CD4-positive, alpha-beta T cell treated with Interferon gamma for 1 hour (primary cell): ENCODE measurements around the gene ZCCHC24.
A peak's percentile ranks its signal among the peaks of the same experiment; 100 is the strongest.

Experiments used
- DNase-seq: peaks from one replicate; pipeline ENCODE4 v3.0.0-alpha.2; 2020

Gene ZCCHC24

GRCh38 chr10:79430936-79431335, 14.5 kb downstream of the ZCCHC24 start:
- no peak for DNase-seq

- no peak for DNase-seq
Measured at GRCh38 chr10:79430325-79430905, 15.0 kb downstream of the ZCCHC24 start.

GRCh38 chr10:79429751-79430150, 15.7 kb downstream of the ZCCHC24 start:
- DNase-seq: no peak

- DNase-seq: no peak
Measured at GRCh38 chr10:79427965-79428364, 17.5 kb downstream of the ZCCHC24 start.

GRCh38 chr10:79425074-79425532, 20.3 kb downstream of the ZCCHC24 start:
- DNase-seq: no peak

GRCh38 chr10:79424221-79425073, 21.0 kb downstream of the ZCCHC24 start:
- DNase-seq: no peak

- no peak for DNase-seq
Measured at GRCh38 chr10:79422178-79422892, 23.1 kb downstream of the ZCCHC24 start.

GRCh38 chr10:79420974-79421688, 24.3 kb downstream of the ZCCHC24 start:
- DNase-seq: no peak

- no peak for DNase-seq
Measured at GRCh38 chr10:79418886-79419595, 26.4 kb downstream of the ZCCHC24 start.

- no peak for DNase-seq
Measured at GRCh38 chr10:79418274-79418673, 27.1 kb downstream of the ZCCHC24 start.

- no peak for DNase-seq
Measured at GRCh38 chr10:79417731-79418130, 27.7 kb downstream of the ZCCHC24 start.

GRCh38 chr10:79417266-79417665, 28.2 kb downstream of the ZCCHC24 start:
- no peak for DNase-seq

GRCh38 chr10:79416578-79417255, 28.7 kb downstream of the ZCCHC24 start:
- DNase-seq: no peak

GRCh38 chr10:79415736-79416577, 29.5 kb downstream of the ZCCHC24 start:
- DNase-seq: no peak

GRCh38 chr10:79414714-79415113, 30.7 kb downstream of the ZCCHC24 start:
- no peak for DNase-seq

- DNase-seq: peak; percentile 11
Measured at GRCh38 chr10:79413196-79413595, 32.2 kb downstream of the ZCCHC24 start.

GRCh38 chr10:79412516-79412915, 32.9 kb downstream of the ZCCHC24 start:
- no peak for DNase-seq

GRCh38 chr10:79411546-79412495, 33.6 kb downstream of the ZCCHC24 start:
- DNase-seq: no peak

- no peak for DNase-seq
Measured at GRCh38 chr10:79410315-79411094, 34.9 kb downstream of the ZCCHC24 start.
